HG02763 (cell line): Measurements from ENCODE around the gene SLC8A3.

Experiments used
- ATAC-seq: cut with Tn5 transposase; IDR thresholded peaks from one replicate; pipeline ENCODE4 v1.9.1; 2021; ENCODE audit warnings: mild to moderate bottlenecking, moderate library complexity; ENCODE audit not compliant: unreplicated experiment

SLC8A3 gene

GRCh38 chr14:70029296-70030132, 159.2 kb downstream of the SLC8A3 start:
- ATAC-seq = no peak

GRCh38 chr14:70027785-70028428, 160.8 kb downstream of the SLC8A3 start:
- ATAC-seq = no peak

GRCh38 chr14:70023871-70024270, 164.9 kb downstream of the SLC8A3 start:
- no peak for ATAC-seq

- ATAC-seq = no peak
Observed at GRCh38 chr14:70022771-70023445, 165.8 kb downstream of the SLC8A3 start.

- no peak for ATAC-seq
Observed at GRCh38 chr14:70021548-70022220, 167.1 kb downstream of the SLC8A3 start.

- ATAC-seq = no peak
Observed at GRCh38 chr14:70020352-70021170, 168.2 kb downstream of the SLC8A3 start.

- ATAC-seq = no peak
Observed at GRCh38 chr14:70019695-70020094, 169.1 kb downstream of the SLC8A3 start.

GRCh38 chr14:70018713-70019211, 170.0 kb downstream of the SLC8A3 start:
- ATAC-seq = peak; percentile 44

- ATAC-seq = no peak
Observed at GRCh38 chr14:70018230-70018629, 170.5 kb downstream of the SLC8A3 start.

GRCh38 chr14:70014406-70015095, 174.2 kb downstream of the SLC8A3 start:
- ATAC-seq = no peak

GRCh38 chr14:70013271-70013873, 175.4 kb downstream of the SLC8A3 start:
- ATAC-seq = no peak

- no peak for ATAC-seq
Observed at GRCh38 chr14:70011708-70012107, 177.0 kb downstream of the SLC8A3 start.

GRCh38 chr14:70011098-70011497, 177.7 kb downstream of the SLC8A3 start:
- no peak for ATAC-seq

- no peak for ATAC-seq
Observed at GRCh38 chr14:70009961-70010360, 178.8 kb downstream of the SLC8A3 start.

GRCh38 chr14:70008284-70009262, 180.2 kb downstream of the SLC8A3 start:
- no peak for ATAC-seq

GRCh38 chr14:70006699-70007098, 182.1 kb downstream of the SLC8A3 start:
- no peak for ATAC-seq

GRCh38 chr14:70005281-70005805, 183.4 kb downstream of the SLC8A3 start:
- no peak for ATAC-seq

GRCh38 chr14:70004791-70005190, 184.0 kb downstream of the SLC8A3 start:
- no peak for ATAC-seq
